Measurements from ENCODE around the gene PRKAR2B. TPM values are rescaled to one million over a fixed set of nuclear protein-coding genes. Genes with fewer than 3 reads are reported as not detected.

The PRKAR2B gene
- total RNA-seq, 1 donor from 2014 or later: 17.8 TPM

DNA sequence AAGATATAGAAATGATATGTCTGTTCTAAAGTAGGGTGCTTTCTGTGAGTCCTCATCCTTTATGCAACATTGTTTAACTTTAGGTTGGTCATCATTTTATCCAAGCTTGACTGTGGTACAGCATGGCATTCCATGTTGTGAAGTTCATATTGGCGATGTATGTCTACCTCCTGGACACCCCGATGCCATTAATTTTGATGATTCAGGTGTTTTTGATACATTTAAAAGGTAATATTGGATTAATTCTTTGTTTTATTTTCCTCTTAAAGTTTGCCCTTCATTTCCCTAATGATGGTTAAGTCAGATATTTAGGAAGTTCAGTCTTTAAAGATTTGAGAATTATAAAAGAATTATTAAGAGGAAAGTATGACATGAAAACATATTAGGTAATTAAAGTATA, 145.6 kb downstream of the PRKAR2B start:
- no peak for ATAC-seq
- intact Hi-C loops (cut with DNase I): no loop called here

DNA sequence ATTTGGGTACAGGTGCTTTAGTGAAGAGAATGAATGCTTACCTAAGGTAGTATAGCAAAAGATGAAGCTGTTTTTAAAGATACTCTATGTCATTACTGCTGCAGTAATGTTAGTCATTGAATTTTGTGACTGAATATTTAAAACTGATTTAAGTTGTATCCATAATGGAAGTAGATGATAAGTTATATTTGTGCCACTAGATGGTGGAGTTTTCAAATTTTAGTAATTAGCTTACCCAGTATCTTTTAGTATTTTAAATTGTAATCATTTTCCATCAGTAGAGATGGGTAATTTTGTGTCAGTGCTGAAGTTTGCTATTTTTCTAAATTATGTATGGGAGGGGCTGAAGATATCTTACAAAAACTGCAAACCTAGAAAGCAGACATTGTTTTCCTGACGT, 149.5 kb downstream of the PRKAR2B start:
- DNase-seq (ENCODE audit: low spot score): no peak
- intact Hi-C loops (cut with DNase I): no loop called here
- ATAC-seq: no peak

More for the DNA sequence above, 145.6 kb downstream of the PRKAR2B start:
- no peak for DNase-seq (ENCODE audit: low spot score)

- no peak for DNase-seq (ENCODE audit: low spot score)
- ATAC-seq: no peak
- intact Hi-C loops (cut with DNase I): no loop called here
Observed at GRCh38 chr7:107196834-107197610, 152.5 kb downstream of the PRKAR2B start.

DNA sequence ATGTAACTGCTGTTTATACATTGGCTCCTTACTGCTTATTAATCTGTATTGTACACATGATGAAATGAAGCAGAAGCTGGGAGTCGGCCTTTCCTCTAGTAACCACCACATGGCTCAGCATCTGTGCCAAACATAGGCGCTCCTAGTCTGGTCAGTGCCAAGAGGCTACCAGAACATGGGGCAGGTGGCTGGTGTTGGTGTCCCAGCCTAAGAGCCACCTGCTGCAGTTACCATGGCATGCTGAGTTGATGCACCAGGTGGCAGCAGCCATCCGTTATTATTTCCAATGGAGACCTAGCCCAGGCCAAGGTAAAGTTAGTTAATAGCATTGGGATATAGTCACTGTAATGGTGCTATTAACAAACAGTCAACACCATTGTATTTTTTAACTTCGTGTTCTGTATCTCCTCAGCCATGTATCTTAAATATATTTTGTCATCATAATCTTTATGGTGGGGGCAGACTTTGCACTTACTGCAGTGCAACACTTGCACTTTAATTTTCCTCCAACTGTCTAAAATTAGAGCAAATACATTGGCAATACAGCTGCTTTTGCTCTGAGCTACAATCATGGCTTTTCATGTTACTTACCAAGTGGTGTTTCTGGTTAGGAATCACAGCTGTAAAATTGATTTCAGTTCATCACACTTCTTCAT, 157.4 kb downstream of the PRKAR2B start:
- DNase-seq (ENCODE audit: low spot score) (no peak), ATAC-seq (peak; percentile 40)
- intact Hi-C loops (cut with DNase I): no loop called here

DNA sequence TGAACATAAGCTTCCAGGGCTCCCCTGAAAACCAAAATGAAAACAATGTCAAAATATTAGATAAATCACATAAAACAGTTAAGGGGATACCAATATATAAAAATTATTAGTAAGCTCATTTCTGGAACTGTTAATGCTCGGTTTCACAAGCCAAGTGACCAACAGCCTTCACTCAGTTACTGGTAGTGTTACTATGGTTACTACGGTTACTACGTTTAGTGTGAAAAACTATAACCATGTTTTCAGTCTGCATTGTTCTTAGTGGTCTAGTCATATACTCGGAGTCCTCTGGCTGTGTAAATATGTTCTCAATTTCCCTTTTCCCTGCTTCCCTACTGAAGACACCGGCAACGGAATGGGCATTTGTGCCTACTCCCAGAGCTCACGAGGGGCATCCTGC, 159.1 kb downstream of the PRKAR2B start:
- ATAC-seq: no peak
- intact Hi-C loops (cut with DNase I): no loop called here

GRCh38 chr7:107206136-107206535, 161.6 kb downstream of the PRKAR2B start:
- ATAC-seq: no peak
- intact Hi-C loops (cut with DNase I): no loop called here
- DNase-seq (ENCODE audit: low spot score): no peak

More for the DNA sequence above, 159.1 kb downstream of the PRKAR2B start:
- no peak for DNase-seq (ENCODE audit: low spot score)

GRCh38 chr7:107206706-107207105, 162.2 kb downstream of the PRKAR2B start:
- no peak for DNase-seq (ENCODE audit: low spot score)
- intact Hi-C loops (cut with DNase I): no loop called here
- ATAC-seq: no peak

- intact Hi-C loops (cut with DNase I): no loop called here
- peak; percentile 56 for ATAC-seq
Observed at GRCh38 chr7:107207459-107207858, 163.0 kb downstream of the PRKAR2B start.

DNA sequence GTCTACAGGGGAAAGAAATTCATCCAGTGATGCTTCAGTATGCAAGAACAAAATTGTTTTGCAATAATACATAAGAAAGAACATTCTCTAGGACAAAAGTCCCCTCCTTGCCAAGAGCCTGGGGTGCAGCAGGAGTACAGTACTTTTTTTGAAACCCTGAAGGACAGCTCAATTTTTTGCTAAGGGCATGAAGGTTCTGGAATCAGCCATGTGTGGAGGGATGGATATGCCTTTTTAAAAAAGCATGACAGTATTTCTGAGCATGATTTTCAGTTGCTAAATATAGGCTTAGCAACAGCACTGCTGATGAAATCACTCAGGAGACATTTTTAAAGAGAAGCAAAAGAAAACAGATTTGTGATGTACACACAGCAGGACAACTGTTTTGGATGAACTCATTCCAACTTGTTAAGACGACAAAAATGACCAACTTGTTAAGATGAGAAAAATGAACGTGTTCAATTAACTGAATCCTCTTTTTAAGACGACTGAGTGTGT, 163.6 kb downstream of the PRKAR2B start:
- DNase-seq (ENCODE audit: low spot score) (no peak), ATAC-seq (peak; percentile 66)
- intact Hi-C loops (cut with DNase I): no loop called here

More at GRCh38 chr7:107207459-107207858, 163.0 kb downstream of the PRKAR2B start:
- DNase-seq (ENCODE audit: low spot score): no peak

DNA sequence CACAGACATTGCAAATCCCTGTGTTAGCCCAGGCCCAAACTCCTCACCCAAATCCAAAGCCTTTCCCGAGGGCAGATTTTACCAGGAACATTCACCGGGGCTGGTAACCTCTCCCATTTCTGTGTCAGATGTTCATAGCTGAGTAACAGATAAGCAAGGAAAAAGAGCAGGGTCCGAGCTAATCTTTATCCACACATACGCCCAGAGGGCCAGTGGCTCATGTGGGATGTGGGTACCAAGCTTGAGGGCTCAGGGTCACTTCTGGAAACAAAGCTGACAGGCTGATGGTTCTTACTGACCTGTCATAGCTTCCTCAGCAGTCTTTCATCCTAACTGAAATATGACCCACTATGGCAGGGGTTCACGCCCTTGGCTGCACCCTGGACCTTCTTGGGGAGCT, 164.1 kb downstream of the PRKAR2B start:
- ATAC-seq: no peak
- intact Hi-C loops (cut with DNase I): no loop called here
- DNase-seq (ENCODE audit: low spot score): no peak

DNA sequence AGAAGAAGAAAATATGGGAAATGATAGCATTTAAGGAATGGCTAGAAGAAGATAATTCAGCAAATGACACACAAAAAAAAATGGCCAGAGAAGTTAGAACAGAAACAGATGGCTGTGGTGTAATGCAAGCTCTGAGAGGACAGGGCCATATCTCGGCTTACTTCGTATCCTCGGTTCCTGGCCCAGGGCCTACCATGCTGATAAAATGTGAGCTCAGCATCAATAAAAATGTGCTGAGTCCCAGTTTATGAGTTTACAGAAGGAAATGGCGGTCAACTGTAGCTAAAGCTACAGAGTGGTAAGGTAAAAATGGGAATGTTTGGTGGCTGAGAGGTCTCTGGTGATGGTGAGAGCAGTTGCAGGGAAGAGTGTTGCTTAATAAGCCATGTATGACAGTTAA, 165.1 kb downstream of the PRKAR2B start:
- DNase-seq (ENCODE audit: low spot score): no peak
- no peak for ATAC-seq
- intact Hi-C loops (cut with DNase I): no loop called here

GRCh38 chr7:107210400-107210799, 165.9 kb downstream of the PRKAR2B start:
- DNase-seq (ENCODE audit: low spot score): no peak
- intact Hi-C loops (cut with DNase I): no loop called here
- no peak for ATAC-seq

Other genes with a start within 250 kb of the PRKAR2B start
- 6.6 TPM for gene PIK3CG, start 179.4 kb upstream of the PRKAR2B start, total RNA-seq
- 78.4 TPM for gene HBP1, start 124.3 kb downstream of the PRKAR2B start, total RNA-seq

Measured in sciatic nerve (tissue), 2 donors.